BJ (cell line): ENCODE measurements around the gene MB21D2. TPM values are rescaled to one million over a fixed set of nuclear protein-coding genes. Genes with fewer than 3 reads are reported as not detected.

Experiments
- CTCF ChIA-PET: fragments of 350-600 bp; formaldehyde crosslinking; extraction: SDS; loops from one replicate; lab custom pipeline; 2021; ENCODE audit warnings: antibody characterized with exemption, inconsistent platforms; lab: Yijun Ruan, JAX
- POLR2A ChIA-PET: fragments of 300-600 bp; sonication (Branson Sonifier 250); formaldehyde crosslinking; extraction: SDS; loops from one replicate; lab custom pipeline; 2021; ENCODE audit warnings: antibody characterized with exemption; lab: Charles Lee
- DNase-seq: peaks from one replicate; pipeline ENCODE4 v3.0.0-alpha.2; 2011; ENCODE audit warnings: low read depth
- H3K27me3 ChIP-seq: 2 replicates; pipeline ENCODE4 v1.6.0; 2011; ENCODE audit warnings: low read length; ENCODE audit not compliant: control insufficient read depth, insufficient read depth
- H3K36me3 ChIP-seq: 2 replicates; pipeline ENCODE4 v1.5.1; 2011; ENCODE audit warnings: low read length; ENCODE audit not compliant: control insufficient read depth, insufficient read depth
- H3K4me3 ChIP-seq: 2 replicates; pipeline ENCODE4 v1.5.1; 2011; ENCODE audit warnings: low read depth, mild to moderate bottlenecking, control low read depth, low read length
- CTCF ChIP-seq: IDR thresholded peaks from 2 replicates; pipeline ENCODE4 v1.5.1; 2011; ENCODE audit warnings: low read depth, mild to moderate bottlenecking, control low read depth, inconsistent platforms, low read length, moderate library complexity; ENCODE audit not compliant: insufficient read depth
- polyA plus RNA-seq: library from polyadenylated mRNA; depleted of rRNA; stranded (reverse); fragments of >200 nt; gene quantifications from 2 replicates; pipeline ENCODE4 v1.2.3, GENCODE V29; 2011

The MB21D2 gene
- polyA plus RNA-seq, 1 experiment, result 12.3 TPM

GRCh38 chr3:192805711-192806110 lies 111.9 kb downstream of the MB21D2 start:
- H3K36me3 ChIP-seq, result no peaks in the 10 kb centered on the region
- POLR2A ChIA-PET, result no interaction called here
- CTCF ChIA-PET, result interaction anchor here (1.2 to 14.9 kb wide), 4 partner anchors 11 to 239 kb away, joined by 3 to 331 read pairs (median 10); no protein-coding TSS in a partner anchor
- H3K27me3 ChIP-seq, result no peaks in the 10 kb centered on the region
- DNase-seq, result no peak
- TF ChIP-seq CTCF, result no peak
- H3K4me3 ChIP-seq, result no peak overlapping the region

DNA sequence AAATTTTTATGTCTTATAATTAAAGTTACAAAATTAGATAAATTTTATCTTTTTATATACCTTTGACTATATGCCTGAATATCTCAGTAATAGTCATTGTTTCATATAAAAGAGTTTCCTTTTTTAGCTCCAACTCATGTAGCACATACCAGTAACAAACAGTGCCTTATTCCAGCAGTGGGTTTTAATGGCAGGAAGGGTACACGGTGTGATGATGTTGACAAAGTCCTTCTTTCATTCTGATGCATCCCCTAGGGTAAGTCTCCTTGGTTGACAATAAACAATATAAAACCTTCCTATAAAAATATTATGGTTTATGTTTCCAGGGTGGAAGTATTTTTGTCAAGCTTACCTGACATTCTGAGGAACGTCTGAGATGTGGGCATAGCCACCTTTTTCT lies 113.2 kb downstream of the MB21D2 start:
- no peak for TF ChIP-seq CTCF
- DNase-seq, result no peak
- ChIA-PET CTCF (interaction anchor here (1.2 to 4.2 kb wide), 4 partner anchors 8 to 237 kb away, joined by 4 to 18 read pairs (median 12); no protein-coding TSS in a partner anchor), POLR2A (no interaction called here)
- Histone ChIP-seq H3K27me3 (no peaks in the 10 kb centered on the region), H3K36me3 (no peaks in the 10 kb centered on the region), H3K4me3 (no peak overlapping the region)

GRCh38 chr3:192802957-192803899 lies 114.4 kb downstream of the MB21D2 start:
- peaks cover 7% of the 10 kb centered on the region for H3K36me3 ChIP-seq
- POLR2A ChIA-PET, result interaction anchor here (0.8 kb wide), 1 partner anchor 112 kb away, joined by 5 read pairs; no protein-coding TSS in a partner anchor
- H3K27me3 ChIP-seq, result no peaks in the 10 kb centered on the region
- DNase-seq, result no peak
- peak; percentile 66 for TF ChIP-seq CTCF
- H3K4me3 ChIP-seq, result no peak overlapping the region
- CTCF ChIA-PET, result interaction anchor here (0.7 to 4.2 kb wide), 14 partner anchors 9 to 769 kb away, joined by 3 to 18 read pairs (median 4); no protein-coding TSS in a partner anchor

DNA sequence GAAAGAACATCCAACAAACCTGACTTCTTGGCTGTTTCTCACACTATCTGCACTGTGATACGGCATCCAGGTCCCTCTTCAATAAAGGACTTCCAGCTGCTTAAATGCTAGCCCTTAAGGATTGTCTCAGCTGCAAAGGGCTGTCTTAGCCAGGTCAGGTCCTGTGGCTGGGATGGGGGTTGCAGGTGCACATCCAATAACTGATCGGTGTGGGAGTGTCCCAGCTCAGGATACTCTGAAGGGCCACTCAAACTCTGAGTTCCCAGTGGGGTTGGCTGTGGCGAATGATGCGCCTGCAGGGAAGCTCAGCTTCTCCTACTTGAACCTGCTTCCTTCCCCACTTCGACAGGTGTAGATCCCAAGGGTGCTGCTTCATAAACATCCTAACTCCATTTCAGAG lies 115.7 kb downstream of the MB21D2 start:
- no peak for DNase-seq
- H3K27me3 ChIP-seq, result no peaks in the 10 kb centered on the region
- no peak overlapping the region for H3K4me3 ChIP-seq
- TF ChIP-seq CTCF, result no peak
- peaks cover 7% of the 10 kb centered on the region for H3K36me3 ChIP-seq
- CTCF ChIA-PET, result interaction anchor here (2.1 to 3.7 kb wide), 3 partner anchors 11 to 237 kb away, joined by 6 to 18 read pairs (median 8); no protein-coding TSS in a partner anchor
- POLR2A ChIA-PET, result no interaction called here

DNA sequence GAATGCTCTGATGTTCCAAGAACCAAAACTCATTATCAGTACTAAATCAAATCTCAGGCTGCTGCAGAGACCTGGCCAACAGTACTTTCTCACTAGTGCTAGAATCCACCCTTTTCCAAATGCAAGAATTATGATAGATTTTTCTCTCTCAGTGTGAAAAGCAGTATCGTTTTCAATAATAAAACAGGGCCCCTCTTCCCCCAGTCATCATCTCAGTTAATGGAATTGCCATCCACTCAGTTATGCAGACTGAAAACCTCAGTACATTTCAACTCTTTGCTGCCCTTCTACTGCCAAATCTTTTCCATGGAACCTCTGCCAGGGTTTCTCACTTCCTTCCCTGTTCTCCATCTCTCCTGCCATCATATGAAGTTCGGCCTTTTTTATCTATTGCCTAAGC lies 117.9 kb downstream of the MB21D2 start:
- no peak for TF ChIP-seq CTCF
- ChIA-PET CTCF (interaction anchor here (1.0 kb wide), 1 partner anchor 13 kb away, joined by 3 read pairs; no protein-coding TSS in a partner anchor), POLR2A (no interaction called here)
- Histone ChIP-seq H3K4me3 (no peak overlapping the region), H3K27me3 (no peaks in the 10 kb centered on the region), H3K36me3 (peaks cover 7% of the 10 kb centered on the region)
- DNase-seq, result no peak
